Subcutaneous abdominal adipose tissue (tissue), 5 donors: ENCODE measurements around the gene SCUBE1.
"Not testable (repeated sequence)": the region's sequence is repeated elsewhere in the genome, so short reads cannot be mapped to it uniquely, and the experiment has no call there.

ENCODE experiments used
- H3K27ac ChIP-seq: one replicate; pipeline ENCODE4 v1.7.0; 2013; ENCODE audit warnings: low read depth, mild to moderate bottlenecking, inconsistent platforms, low read length, moderate library complexity
- H3K27me3 ChIP-seq, 5 donors: one replicate each; pipeline ENCODE4 v1.7.0; 2013; ENCODE audit warnings: low read length in 5 of 5, inconsistent platforms in 1 of 5; ENCODE audit not compliant: control insufficient read depth in 5 of 5, insufficient read depth in 4 of 5
- H3K36me3 ChIP-seq, 5 donors: one replicate each; pipeline ENCODE4 v1.7.0; 2013; ENCODE audit warnings: low read length in 5 of 5; ENCODE audit not compliant: control insufficient read depth in 5 of 5, insufficient read depth in 5 of 5
- H3K4me1 ChIP-seq, 5 donors: one replicate each; pipeline ENCODE4 v1.7.0; 2013; ENCODE audit warnings: low read length in 5 of 5, mild to moderate bottlenecking in 3 of 5, moderate library complexity in 1 of 5; ENCODE audit not compliant: control insufficient read depth in 5 of 5, insufficient read depth in 5 of 5
- H3K4me3 ChIP-seq, 5 donors: one replicate each; pipeline ENCODE4 v1.7.0; 2013; ENCODE audit warnings: low read length in 5 of 5, low read depth in 1 of 5
- H3K9ac ChIP-seq, 5 donors: one replicate each; pipeline ENCODE4 v1.7.0; 2013; ENCODE audit warnings: low read length in 5 of 5, mild to moderate bottlenecking in 4 of 5, moderate library complexity in 3 of 5
- H3K9me3 ChIP-seq, 5 donors: one replicate each; pipeline ENCODE4 v1.7.0; 2013; ENCODE audit warnings: low read length in 5 of 5; ENCODE audit not compliant: control insufficient read depth in 5 of 5
- donor health status: healthy.
- donor health status: healthy.
- donor health status: healthy.
- donor health status: healthy.
- donor health status: healthy.

Gene SCUBE1

DNA sequence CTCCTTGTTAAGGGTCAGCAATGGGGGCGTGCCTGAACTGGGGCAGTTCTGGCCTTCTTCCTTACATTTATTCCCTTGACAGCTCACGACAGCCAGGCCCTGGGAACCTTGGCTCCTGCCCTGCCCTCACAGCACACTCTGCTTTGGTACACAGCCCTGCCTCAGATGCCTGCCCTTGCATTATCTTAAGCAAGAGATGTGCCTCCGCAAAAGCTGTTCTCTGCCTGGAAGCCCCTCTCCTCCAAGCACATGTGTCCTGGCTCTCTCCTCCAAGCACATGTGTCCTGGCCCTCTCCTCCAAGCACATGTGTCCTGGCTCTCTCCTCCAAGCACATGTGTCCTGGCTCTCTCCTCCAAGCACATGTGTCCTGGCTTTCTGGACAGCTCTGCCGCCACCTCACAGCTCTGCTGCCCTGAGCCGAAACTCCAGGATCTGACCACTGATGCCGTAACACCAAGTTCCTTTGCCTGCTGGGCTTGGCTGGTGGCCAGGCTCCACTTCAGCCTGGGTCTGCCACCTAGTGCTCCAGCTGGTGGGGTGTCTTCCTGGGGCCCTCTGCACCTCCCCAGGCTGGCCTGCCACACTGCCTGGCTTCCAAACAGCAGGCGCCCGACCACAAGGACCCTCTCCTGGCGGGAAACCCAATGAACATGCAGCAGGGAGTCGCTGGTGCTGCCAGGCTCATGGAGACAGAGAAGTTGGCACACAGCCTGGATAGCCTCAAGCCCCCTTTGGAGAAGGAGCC, 53.0 kb downstream of the SCUBE1 start:
- Histone ChIP-seq H3K9me3 (no peaks in the 10 kb centered on the region), H3K27me3 (peaks cover 4 to 22% (median 9%) of the 10 kb centered on the region in 5 donors), H3K9ac (peak overlapping the region in 1 of 5 donors; percentile 33), H3K4me3 (peak overlapping the region; percentile 22 to 41 (median 27)), H3K4me1 (peaks cover 3 to 37% (median 24%) of the 10 kb centered on the region in 5 donors), H3K27ac (no peak overlapping the region), H3K36me3 (no peaks in the 10 kb centered on the region)

DNA sequence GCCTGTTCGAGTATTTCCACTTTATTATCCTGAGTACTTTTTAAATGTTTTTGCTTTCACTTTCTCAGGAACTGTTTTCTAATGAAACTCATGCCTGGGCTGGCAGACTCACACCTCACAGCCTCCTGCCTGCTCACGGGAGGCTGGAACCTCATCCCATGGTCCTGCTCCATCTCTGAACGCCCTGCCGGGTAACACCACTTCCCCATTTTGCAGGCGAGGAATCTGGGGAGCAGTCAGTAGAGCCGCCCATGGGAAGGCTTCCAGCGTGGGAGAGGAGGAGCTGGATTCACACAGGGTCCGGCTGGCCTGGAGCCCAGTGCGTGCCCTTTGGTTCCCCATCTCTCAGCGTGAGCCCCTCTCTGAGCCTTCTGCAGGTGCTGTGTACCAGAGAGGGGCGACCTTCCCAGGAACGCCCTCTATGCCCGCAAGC, 53.6 kb downstream of the SCUBE1 start:
- peak overlapping the region in 1 of 5 donors; percentile 33 for H3K9ac ChIP-seq

DNA sequence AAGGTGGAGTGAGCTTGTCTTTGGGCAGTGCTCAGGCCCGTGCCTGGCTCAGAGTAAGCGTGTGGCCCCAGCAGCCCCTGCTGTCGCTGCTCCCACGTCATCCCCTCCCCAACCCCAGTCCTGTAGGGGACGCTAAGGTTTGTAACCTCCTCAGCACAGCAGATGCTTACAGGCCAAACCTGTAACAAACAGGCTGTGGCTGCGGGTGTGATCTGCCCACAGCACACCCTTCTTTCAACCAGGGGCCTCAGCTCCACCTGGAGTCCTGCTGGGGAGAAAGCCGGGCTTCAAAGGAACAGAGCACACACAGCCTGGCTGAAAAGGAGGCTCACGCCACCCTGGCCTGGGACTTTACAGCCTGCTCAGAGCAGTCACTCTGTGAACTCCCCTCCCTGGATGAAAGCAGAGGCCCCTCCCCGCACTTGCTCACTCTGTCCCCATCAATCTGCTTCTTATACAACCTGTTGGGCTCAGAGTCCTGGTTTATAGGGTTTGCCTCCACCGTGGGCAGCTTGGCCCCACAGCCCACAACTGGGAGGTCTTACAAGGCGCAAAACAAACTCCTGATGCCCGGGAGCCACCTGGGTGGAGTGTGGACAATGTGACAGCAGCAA, 54.3 kb downstream of the SCUBE1 start:
- H3K36me3 ChIP-seq, result no peaks in the 10 kb centered on the region
- peak overlapping the region in 1 of 5 donors; percentile 23 for H3K9ac ChIP-seq
- H3K27ac ChIP-seq, result no peak overlapping the region
- H3K4me1 ChIP-seq, result peaks cover 3 to 35% (median 21%) of the 10 kb centered on the region in 5 donors
- H3K4me3 ChIP-seq, result peak overlapping the region in 2 of 5 donors; percentile 18 to 41
- peaks cover 4 to 27% (median 11%) of the 10 kb centered on the region in 5 donors for H3K27me3 ChIP-seq
- no peaks in the 10 kb centered on the region for H3K9me3 ChIP-seq

More for the DNA sequence above, 53.6 kb downstream of the SCUBE1 start:
- H3K36me3 ChIP-seq, result no peaks in the 10 kb centered on the region
- no peak overlapping the region for H3K27ac ChIP-seq
- H3K4me3 ChIP-seq, result peak overlapping the region; percentile 18 to 41 (median 27)
- peaks cover 4 to 26% (median 10%) of the 10 kb centered on the region in 5 donors for H3K27me3 ChIP-seq
- no peaks in the 10 kb centered on the region for H3K9me3 ChIP-seq
- H3K4me1 ChIP-seq, result peaks cover 3 to 35% (median 21%) of the 10 kb centered on the region in 5 donors

DNA sequence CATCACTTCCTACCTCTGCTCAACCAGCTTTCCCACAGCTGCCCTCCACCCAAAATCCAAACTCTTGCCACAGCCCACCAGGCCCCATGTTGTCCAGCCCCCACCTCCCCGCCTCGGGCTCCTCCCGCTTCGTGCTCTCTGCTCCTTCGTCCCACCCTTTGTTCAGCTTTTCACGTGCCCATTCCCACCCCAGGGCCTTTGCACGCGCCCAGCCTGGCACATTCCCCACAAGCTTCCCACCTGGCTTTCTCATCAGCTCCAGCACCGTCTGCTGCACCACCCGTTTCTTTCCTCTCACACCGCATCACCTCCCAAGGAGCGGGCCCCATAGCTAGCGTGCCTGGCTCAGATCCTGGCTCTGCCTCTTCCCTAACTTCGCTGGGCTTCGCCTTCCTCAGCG, 54.8 kb downstream of the SCUBE1 start:
- H3K4me3 ChIP-seq, result no peak overlapping the region
- H3K9ac ChIP-seq, result no peak overlapping the region
- peaks cover 3 to 35% (median 21%) of the 10 kb centered on the region in 5 donors for H3K4me1 ChIP-seq
- no peak overlapping the region for H3K27ac ChIP-seq
- no peaks in the 10 kb centered on the region for H3K9me3 ChIP-seq
- H3K36me3 ChIP-seq, result no peaks in the 10 kb centered on the region
- H3K27me3 ChIP-seq, result peaks cover 4 to 27% (median 11%) of the 10 kb centered on the region in 5 donors

DNA sequence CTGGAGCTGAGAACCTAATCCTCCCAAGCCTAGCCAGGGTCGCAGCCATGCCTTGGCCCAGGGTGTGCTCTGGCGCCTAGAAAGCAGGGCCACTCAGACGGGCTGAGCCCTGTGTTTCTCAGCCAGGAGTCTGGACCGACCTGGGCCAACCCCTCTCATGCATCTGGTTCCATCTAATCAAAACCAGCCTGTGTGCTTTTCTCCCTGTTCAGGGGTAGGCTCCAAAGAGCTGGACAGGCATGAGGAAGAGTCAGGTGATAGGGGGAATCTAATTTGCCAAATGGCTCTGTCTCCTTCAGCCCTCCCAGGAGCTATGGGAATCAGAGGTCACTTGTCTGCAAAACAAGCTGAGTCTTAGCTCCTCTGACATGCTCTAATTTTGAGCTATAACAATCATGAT, 55.7 kb downstream of the SCUBE1 start:
- Histone ChIP-seq H3K9me3 (no peaks in the 10 kb centered on the region), H3K27ac (no peak overlapping the region), H3K9ac (no peak overlapping the region), H3K4me1 (peaks cover 3 to 35% (median 21%) of the 10 kb centered on the region in 5 donors), H3K27me3 (peaks cover 4 to 26% (median 12%) of the 10 kb centered on the region in 5 donors), H3K4me3 (no peak overlapping the region), H3K36me3 (no peaks in the 10 kb centered on the region)

DNA sequence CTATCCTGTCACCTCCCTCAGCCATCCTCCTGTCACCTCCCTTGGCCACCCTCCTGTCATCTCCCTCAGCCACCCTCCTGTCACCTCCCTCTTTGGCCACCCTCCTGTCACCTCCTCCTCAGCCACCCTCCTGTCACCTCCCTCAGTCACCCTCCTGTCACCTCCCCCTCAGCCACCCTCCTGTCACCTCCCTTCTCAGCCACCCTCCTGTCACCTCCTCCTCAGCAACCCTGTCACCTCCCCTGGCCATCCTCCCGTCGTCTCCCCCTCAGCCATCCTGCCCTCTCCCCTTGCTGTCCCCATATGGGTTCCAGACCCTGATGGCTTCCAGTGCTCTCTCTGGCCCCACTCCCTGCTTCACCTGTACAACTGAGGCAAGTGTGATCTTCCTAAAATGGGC, 61.8 kb downstream of the SCUBE1 start:
- H3K4me1 ChIP-seq, result no peaks in the 10 kb centered on the region
- H3K27me3 ChIP-seq, result peaks cover 8 to 31% (median 10%) of the 10 kb centered on the region in 5 donors
- H3K27ac ChIP-seq, result no peak overlapping the region
- no peak overlapping the region for H3K9ac ChIP-seq
- H3K9me3 ChIP-seq, result no peaks in the 10 kb centered on the region
- H3K36me3 ChIP-seq, result no peaks in the 10 kb centered on the region
- no peak overlapping the region for H3K4me3 ChIP-seq

DNA sequence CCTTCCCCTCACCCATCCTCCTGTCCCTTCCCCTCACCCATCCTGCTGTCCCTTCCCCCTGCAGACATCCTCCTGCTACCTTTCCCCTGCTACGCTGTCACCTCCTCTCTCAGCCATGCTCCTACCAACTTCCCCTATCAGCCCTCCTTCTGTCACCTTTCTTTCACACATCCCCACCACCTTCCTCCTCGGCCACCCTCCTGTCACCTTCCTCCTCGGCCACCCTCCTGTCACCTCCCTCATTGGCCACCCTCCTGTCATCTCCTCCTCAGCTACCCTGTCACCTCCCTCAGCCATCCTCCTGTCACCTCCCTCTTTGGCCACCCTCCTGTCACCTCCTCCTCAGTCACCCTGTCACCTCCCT, 62.7 kb downstream of the SCUBE1 start:
- H3K9ac ChIP-seq, H3K27ac ChIP-seq, H3K4me3 ChIP-seq, H3K9me3 ChIP-seq, H3K36me3 ChIP-seq, H3K4me1 ChIP-seq: not testable (repeated sequence)
- H3K27me3 ChIP-seq, result peaks cover 9 to 37% (median 16%) of the 10 kb centered on the region in 5 donors

DNA sequence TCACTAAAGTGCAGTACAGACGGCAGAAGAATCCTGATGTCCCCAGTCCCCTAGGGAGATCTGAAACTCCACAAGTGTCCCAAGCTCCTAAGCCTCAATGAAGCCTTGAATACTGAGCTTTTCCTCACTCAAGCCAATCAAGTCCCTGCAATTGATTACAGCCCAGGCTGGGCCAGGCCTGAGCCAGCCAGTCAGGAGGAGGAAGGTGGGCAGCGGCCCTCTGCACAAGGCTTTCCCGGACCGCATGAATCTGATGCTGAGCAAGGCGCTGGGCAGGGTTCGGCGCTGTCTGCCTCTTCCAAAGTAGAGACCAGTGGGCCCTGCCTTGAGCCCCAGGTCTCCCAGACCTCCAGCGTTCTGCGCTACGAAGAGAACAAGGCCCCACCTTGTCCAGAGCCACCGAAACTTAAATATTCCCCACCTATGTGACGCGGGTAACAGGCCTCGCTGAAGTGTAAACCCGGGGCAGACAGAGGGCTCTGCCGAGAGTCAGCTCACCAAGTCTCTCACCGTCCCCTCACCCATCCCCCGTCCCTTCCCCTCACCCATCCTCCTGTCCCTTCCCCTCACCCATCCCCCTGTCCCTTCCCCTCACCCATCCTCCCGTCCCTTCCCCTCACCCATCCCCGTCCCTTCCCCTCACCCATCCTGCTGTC, 63.2 kb downstream of the SCUBE1 start:
- no peak overlapping the region for H3K27ac ChIP-seq
- no peak overlapping the region for H3K9ac ChIP-seq
- H3K9me3 ChIP-seq, result no peaks in the 10 kb centered on the region
- H3K4me3 ChIP-seq, result no peak overlapping the region
- H3K36me3 ChIP-seq, result no peaks in the 10 kb centered on the region
- peaks cover 9 to 38% (median 20%) of the 10 kb centered on the region in 5 donors for H3K27me3 ChIP-seq
- H3K4me1 ChIP-seq, result no peaks in the 10 kb centered on the region

DNA sequence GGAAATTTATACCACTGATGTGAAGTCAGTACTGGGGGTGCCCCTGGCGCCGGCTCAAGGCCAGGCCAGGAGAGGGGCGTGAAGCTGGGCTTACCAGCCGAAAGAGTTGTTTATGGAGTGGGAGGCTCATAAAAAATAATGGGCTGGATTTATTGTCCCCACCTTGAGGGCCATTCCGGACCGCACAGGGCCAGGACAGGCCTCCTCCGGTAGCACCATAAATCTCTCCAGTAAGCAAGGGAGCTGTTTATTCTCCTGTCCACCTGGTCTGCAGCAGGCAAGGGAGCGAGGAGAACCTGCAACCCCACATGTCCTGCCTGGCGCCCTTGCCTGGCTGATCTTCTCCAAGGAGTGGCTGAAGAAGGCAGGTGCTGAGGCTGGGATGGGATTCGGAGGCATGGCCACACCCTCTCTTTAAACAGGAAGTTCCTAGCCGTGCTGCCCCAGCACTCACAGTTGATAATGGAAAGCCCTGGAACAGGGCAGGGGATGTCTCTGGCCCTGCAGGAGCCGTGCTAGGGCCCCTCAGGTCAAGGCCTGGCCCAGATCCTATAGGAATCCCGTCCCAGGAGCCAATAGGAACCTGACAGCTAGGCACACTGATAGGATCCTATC, 65.1 kb downstream of the SCUBE1 start:
- Histone ChIP-seq H3K4me3 (no peak overlapping the region), H3K9me3 (no peaks in the 10 kb centered on the region), H3K36me3 (no peaks in the 10 kb centered on the region), H3K9ac (no peak overlapping the region), H3K4me1 (no peaks in the 10 kb centered on the region), H3K27ac (no peak overlapping the region), H3K27me3 (peaks cover 9 to 37% (median 27%) of the 10 kb centered on the region in 5 donors)
